ENCODE measurements around the gene DCLRE1A.

DCLRE1A gene

GRCh38 chr10:113788604-113789083 is 65.2 kb downstream of the DCLRE1A start:
- DNase-seq (ENCODE audit: low read depth), result no peak
